Measurements from ENCODE around the gene GALNT5. TPM values are rescaled to one million over a fixed set of nuclear protein-coding genes. Genes with fewer than 3 reads are reported as not detected.
"Not testable (repeated sequence)": the region's sequence is repeated elsewhere in the genome, so short reads cannot be mapped to it uniquely, and the experiment has no call there.

Gene GALNT5, protein sequence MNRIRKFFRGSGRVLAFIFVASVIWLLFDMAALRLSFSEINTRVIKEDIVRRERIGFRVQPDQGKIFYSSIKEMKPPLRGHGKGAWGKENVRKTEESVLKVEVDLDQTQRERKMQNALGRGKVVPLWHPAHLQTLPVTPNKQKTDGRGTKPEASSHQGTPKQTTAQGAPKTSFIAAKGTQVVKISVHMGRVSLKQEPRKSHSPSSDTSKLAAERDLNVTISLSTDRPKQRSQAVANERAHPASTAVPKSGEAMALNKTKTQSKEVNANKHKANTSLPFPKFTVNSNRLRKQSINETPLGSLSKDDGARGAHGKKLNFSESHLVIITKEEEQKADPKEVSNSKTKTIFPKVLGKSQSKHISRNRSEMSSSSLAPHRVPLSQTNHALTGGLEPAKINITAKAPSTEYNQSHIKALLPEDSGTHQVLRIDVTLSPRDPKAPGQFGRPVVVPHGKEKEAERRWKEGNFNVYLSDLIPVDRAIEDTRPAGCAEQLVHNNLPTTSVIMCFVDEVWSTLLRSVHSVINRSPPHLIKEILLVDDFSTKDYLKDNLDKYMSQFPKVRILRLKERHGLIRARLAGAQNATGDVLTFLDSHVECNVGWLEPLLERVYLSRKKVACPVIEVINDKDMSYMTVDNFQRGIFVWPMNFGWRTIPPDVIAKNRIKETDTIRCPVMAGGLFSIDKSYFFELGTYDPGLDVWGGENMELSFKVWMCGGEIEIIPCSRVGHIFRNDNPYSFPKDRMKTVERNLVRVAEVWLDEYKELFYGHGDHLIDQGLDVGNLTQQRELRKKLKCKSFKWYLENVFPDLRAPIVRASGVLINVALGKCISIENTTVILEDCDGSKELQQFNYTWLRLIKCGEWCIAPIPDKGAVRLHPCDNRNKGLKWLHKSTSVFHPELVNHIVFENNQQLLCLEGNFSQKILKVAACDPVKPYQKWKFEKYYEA
- total RNA-seq: 3.7 and 10.1 TPM in 2 replicates

DNA sequence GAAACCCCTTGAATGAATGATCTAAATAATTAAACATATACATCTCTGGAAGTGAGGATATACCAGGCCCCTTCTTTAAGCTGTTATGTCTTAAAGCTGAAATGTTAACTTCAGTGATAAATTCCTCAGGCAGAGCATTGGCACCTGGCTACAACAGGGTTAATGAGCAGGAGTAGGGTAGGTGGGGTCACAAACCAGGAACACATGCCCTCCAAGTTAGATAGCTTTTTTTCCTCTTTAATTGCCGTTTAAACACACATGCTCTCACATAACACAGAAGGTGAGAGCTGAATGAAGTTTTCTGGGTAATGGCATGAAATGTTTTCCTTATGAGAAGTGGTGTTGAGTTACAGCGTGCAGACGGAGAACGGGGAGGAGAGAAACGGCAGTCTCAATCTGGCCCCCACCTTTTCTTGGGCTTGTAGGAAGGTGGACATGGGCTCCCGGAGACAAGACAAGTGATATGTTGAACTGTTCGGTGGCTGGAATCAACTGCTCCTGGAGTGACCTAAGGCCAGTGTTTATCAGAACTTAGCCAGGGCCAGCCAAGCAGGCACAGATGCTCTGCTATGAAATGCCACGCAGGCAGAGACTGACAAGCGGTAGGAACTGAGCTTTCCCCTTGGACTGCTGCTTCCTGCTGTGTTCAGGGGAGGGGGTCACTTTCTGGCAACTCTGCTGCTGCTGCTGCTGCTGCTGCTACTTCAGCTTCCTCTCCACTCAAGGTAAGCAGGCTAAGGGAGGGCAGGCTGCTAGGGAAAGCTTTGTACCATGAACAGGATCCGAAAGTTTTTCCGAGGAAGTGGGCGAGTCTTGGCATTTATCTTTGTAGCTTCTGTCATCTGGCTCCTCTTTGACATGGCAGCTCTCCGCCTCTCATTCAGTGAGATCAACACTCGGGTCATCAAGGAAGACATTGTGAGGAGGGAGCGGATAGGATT, at the start of gene GALNT5:
Gene GALNT5, plus strand, starts transcription at position 394 of the 941 bp plus-strand sequence. Its CDS starts 378 bp downstream, at position 772.
- DNase-seq (ENCODE audit: low read depth): peak; percentile 43

GRCh38 chr2:157216286-157216965, 41.1 kb upstream of the GALNT5 start:
- DNase-seq (ENCODE audit: low read depth): no peak

GRCh38 chr2:157217409-157217808, 40.1 kb upstream of the GALNT5 start:
- DNase-seq (ENCODE audit: low read depth): no peak

DNA sequence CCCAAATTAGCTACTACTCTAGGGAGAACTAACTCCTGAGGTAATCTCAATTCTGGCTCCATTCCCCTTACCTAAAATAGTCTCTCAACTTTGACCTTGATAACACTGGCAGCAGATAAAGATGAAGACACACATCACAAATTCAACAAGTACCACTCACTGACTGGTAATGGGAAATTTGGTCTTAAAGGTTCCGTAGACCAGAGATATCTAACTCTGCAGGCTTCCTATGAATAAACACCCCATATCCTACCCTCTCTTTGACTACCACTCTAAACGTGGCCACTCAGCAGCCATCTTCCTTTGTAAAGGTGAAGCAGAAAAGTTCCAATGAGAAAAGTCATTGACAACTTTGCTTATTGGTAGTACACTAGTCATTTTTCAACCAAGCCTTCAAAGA, 38.6 kb upstream of the GALNT5 start:
- DNase-seq (ENCODE audit: low read depth): no peak

GRCh38 chr2:157220502-157220901, 37.0 kb upstream of the GALNT5 start:
- no peak for DNase-seq (ENCODE audit: low read depth)

GRCh38 chr2:157221394-157221988, 36.0 kb upstream of the GALNT5 start:
- DNase-seq (ENCODE audit: low read depth): no peak

DNA sequence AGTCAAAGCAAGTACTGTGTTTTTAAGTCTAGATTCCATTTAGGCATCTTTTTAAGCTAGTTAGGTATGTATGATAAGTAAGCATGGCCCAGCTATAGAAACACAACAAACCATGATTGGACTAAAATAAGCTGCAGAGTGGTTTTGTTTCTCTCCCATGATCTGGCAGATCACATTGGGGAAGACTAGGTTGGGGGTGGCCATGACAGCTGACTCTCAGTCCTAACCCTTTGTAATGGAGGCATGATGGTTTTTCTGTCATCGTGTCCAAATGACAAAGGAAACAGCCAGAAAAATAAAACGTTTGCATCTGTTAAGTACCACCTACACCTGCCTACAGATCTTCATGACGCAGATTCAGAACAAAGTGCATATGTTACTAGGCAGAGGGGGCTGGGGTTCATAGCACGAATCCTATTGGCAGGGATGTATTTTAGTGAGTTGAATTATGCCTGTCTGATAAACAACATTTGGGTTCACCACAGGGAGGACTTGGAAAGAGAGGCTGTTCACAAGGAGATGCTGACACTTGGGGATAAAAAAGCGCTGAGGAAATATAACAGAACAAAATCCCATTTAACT, 33.8 kb upstream of the GALNT5 start:
- DNase-seq (ENCODE audit: low read depth): no peak

DNA sequence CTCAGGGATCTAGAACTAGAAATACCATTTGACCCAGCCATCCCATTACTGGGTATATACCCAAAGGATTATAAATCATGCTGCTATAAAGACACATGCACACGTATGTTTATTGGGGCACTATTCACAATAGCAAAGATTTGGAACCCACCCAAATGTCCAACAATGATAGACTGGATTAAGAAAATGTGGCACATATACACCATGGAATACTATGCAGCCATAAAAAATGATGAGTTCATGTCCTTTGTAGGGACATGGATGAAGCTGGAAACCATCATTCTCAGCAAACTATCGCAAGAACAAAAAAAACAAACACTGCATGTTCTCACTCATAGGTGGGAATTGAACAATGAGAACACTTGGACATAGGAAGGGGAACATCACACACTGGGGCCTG, 33.1 kb upstream of the GALNT5 start:
- not testable (repeated sequence) for DNase-seq (ENCODE audit: low read depth)

- DNase-seq (ENCODE audit: low read depth): no peak
These were observed 29.9 kb upstream of the GALNT5 start for GRCh38 chr2:157227592-157227991.

- no peak for DNase-seq (ENCODE audit: low read depth)
These were observed 28.6 kb upstream of the GALNT5 start for GRCh38 chr2:157228946-157229345.

DNA sequence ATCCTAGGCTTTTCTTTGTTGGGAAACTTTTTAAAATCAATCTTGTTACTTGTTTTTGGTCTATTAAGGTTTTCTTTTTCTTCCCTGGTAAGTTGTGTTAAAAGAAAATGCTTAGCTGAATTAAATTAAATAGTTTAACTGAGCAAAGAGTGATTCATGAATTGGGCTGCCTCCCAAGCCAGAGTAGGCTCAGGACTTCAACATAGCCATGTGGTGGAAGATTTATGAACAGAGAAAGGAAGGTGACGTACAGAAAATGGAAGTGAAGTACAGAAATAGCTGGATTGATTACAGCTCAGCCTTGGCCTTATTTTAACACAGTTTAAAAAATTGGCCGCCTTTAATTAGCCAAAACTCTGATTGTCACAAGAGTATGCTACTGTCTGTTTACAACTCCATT, 27.9 kb upstream of the GALNT5 start:
- peak; percentile 46 for DNase-seq (ENCODE audit: low read depth)

- DNase-seq (ENCODE audit: low read depth): no peak
These were observed 26.0 kb upstream of the GALNT5 start for GRCh38 chr2:157231476-157231875.

GRCh38 chr2:157233506-157233905, 24.0 kb upstream of the GALNT5 start:
- no peak for DNase-seq (ENCODE audit: low read depth)

- no peak for DNase-seq (ENCODE audit: low read depth)
These were observed 21.1 kb upstream of the GALNT5 start for GRCh38 chr2:157236404-157236803.

DNA sequence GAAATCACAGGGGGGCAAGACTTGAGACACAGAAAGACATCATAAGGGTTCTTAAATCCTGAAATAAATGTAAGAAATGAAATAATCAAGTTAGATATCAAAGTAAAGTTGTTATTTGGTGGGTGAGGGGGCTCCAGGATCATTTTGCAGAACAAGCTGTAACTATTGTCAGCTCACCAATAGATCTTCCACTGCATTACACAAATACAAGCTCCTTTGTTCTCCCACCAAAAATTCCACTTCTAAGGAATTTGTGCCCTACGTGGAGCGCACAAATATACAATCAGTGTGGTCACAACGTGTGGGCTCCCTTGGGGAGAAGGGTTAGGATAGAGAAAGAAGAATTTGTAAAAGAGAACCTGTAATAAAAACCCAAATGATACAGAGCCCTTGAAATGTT, 19.2 kb upstream of the GALNT5 start:
- no peak for DNase-seq (ENCODE audit: low read depth)

- DNase-seq (ENCODE audit: low read depth): no peak
These were observed 12.8 kb upstream of the GALNT5 start for GRCh38 chr2:157244691-157245090.

DNA sequence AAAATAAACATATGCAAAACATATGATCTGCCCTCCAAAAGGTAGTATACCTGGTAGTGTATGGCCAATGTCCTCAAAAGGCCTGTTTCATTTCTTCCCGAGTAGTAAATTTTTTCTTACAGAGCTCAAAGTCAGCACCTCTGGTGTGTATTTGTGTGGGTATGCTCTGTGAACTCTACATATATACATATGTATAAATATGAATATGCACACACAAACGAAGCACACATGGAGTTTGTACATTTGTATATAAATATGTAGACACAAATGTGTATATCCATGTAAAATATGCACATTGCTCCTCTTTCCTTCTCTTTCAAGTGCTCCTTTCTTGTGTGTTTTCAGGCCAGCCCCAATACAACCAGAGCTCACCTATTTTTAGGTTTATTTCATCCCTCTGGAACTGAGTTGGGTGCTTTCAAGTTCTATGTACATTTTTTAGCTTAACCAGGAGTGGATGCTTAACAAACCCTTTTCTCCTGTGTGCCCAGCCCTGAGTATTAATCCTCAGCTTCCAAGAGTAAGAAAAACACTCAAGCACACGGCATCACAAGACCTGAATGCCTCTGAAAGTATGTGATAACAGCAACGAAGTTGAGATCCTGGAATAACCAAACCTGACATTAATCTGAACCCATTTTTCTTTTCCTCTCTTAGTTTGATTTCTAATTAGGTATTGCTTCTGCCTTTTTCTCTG, 12.2 kb upstream of the GALNT5 start:
- DNase-seq (ENCODE audit: low read depth): no peak

GRCh38 chr2:157245846-157246764, 11.4 kb upstream of the GALNT5 start:
- peak; percentile 91 for DNase-seq (ENCODE audit: low read depth)

Data from renal cortical epithelial cell (primary cell).